Activated naive CD4-positive, alpha-beta T cell treated with anti-CD3 and anti-CD28 coated beads, Interleukin-2, amount 50 U/mL, for 16 hours (primary cell): ENCODE measurements around the gene SHISA2.

Experiments
- DNase-seq: peaks from one replicate; pipeline ENCODE4 v3.0.0-alpha.2; 2020

Gene SHISA2

DNA sequence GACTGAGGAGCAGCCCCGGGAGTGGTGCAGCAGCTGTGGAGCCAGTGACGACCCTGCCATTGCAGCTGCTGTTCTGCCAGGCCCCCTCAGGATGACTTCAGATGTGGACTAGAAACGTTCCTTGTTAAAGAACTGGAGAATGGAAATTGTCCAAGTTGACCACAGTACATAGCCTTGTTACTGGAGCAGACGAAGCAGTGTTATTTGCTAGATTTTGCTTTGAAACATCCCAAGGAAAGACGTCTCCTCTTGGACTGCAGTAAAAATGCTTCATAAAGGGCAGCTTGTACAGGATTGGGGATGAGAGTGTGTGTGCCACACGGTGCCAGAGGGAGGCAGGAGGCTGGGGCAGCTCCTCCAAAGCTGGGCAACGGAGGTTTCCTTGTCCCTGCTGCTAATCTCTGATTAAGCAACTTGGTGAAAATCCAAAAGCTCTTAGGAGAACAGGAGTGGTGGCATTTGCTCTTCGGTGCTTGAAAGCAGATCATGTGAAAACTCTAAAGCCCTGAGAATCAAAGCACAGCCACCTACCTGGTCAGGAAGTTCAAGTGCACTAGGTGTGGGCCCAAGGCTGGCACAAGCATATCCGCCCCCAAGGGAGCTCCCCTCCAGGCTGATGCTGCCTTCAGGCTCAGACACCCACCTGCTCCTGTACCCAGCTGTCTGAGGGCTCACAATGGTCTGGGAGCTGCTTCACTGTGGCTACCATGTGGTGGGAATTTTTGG is 34.5 kb downstream of the SHISA2 start:
- no peak for DNase-seq

DNA sequence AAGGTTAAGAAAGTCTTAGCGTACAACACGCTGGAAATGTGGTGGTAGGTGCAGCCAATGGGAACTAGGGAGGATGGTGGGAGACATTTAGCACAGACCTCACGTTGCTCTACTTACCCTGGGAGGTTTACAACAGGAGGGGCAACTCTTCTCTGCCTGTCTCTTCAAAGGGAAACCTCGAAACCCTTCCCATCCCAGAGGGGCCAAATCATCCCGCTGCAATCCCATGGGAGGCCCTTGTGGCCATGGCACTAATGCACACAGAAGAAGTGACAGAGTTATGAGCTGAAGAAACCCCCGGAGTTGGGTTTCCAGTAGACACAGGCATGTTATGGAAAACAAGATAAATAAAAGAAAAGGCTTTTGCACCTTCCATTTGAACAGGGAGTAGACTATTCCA is 35.6 kb downstream of the SHISA2 start:
- no peak for DNase-seq

DNA sequence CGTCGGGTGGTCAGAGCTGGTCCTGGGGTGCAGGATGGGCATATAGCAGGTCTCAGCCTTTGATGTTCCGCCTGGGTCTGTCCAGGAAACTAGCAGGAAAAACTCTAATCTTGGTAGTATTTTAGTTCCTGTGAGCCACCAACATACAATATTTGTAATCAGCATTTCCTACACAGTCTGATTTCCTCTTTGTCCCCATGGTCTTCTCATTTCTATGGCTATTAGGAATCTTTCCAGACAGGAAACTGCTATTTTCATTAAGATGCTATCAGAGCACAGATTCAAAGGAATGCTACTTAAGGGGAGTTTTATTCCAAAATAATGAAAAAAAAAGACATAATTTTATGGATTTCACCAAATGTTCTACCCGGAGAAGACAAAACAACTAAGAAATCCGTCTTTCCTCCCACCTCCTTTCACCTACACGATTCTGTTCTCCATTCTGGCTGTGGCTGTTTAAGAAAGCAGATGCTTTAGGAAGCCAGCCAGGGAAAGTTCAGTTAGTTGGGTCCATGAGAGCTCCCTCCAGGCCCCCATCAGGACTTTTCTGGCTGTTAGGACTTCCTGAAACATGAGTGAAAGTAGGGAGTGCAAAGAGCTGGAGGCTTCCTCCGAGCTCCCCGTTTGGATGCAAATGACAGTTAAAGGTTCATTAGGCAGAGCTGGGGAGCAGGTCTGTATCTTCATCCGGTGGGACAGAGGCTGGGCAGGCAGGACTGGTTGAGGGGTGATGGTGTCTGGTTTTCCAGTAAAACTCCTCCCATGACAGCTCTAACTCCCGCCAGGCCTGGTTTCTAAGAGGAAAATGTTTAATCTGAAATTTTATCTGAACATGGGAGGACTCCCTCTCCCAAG is 36.3 kb downstream of the SHISA2 start:
- DNase-seq, result no peak

GRCh38 chr13:26012995-26013394 is 38.8 kb downstream of the SHISA2 start:
- DNase-seq, result no peak

GRCh38 chr13:26011996-26012821 is 39.6 kb downstream of the SHISA2 start:
- DNase-seq, result peak; percentile 65

DNA sequence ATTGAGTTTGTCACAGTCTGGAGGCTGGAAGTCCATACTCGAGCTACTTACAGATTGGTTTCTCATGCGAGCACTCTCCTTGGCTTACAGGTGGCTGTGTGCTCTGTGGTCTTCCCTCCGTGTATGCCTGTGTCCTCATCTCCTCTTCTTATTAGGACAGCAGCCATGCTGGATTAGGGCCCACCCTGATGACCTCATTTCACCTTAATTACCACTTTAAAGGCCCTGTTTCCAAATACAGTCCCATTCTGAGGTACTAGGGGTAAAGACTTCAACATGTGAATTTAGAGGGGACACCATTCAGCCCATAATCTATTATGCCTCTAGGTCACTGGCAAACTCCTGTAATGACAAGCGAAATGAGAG is 40.6 kb downstream of the SHISA2 start:
- DNase-seq, result no peak

DNA sequence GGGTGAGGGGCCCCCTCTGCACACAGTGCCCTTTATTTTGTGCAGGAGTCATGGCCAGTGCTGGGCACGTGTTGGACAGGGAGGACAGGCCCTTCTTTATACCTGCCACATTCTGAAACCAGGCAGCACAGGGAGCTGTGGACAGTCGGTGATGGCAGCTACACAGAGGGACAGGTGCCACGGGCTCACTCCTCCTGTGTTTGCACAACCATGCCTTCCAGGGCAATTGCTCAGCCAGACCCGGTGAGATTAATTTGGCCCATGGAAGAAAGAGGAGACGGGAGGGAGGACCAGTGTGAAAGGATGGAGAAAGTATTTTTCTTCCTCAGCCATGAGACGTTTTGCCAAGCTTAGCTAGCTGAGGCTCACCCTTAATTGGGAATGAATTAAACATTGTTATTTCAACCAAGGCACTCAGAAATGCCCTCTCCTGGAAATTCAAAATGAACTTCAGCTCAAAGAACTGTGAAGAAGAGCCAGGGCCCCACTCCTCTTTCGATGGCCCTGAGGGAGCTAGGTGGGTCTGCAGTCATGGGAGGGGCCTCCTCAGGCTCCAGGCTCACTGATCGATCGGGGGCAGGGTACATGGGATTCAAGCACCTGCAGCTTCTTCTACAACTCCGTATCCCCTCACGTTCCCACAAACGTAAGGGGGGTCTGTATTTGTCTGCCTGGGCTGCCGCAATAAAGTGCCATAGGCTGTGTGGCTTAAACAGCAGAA is 41.2 kb downstream of the SHISA2 start:
- DNase-seq, result no peak

DNA sequence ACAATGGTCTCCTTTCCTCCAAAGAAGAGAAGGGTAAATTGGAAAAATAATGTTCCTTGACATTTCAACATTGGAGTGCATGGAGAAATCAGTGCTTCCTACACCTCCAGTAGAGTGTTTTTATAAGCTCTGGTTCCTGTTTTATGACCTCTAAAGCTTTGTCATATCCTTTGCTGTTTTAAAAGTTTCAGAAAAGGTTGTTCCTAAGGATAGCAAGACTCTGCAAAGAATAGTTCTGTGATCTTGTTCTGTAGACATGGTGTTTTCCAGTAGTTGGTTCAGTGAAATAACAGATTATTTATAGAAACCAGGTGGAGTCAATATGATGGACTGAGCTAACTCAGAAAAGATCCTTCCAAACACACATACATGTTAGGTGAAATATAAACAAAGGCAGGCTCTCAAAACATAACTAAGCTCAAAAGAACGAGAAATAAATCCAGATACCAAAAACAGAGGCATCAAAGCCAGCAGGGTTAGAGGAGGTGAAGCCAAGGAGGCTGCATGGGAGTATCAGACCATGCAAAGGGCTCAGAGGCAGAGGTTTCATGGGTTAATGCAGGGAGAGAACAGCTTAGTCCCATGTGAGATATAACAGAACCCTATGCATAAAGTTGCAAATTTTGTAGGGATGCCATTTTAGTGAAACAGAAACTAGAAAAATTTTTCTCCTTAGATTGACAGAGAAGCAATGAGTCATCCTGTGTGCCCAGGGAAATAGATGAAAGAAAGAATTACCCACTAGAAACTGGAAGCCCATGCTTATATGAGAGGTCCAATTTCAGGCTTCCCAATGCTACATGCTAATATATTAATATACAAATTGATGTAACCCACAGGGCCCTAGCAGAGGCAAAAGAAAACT is 44.3 kb downstream of the SHISA2 start:
- no peak for DNase-seq
